ENCODE measurements around the gene SSX2IP.
"Not testable (repeated sequence)": the region's sequence is repeated elsewhere in the genome, so short reads cannot be mapped to it uniquely, and the experiment has no call there.

SSX2IP gene

GRCh38 chr1:84674705-84675104 is 15.6 kb downstream of the SSX2IP start:
- DNase-seq: no peak

DNA sequence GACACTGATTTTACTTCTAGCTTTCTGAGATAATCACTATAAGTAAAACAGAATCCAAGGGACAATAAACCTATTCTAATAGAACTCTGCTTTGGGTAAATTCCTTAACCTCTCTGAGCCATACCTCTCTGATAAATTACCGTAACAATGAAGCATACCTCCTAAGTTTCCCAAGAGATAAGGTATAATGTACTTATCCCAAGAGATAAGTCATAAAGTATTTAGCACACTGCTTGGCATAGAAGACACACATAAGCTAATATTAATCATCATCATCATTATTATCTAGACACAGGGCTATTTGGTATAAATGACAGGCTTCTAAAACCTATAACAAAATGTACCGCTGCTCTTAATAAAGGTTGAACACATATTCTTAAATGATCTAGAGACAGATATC is 16.2 kb downstream of the SSX2IP start:
- DNase-seq: no peak

- no peak for DNase-seq
Observed at GRCh38 chr1:84672080-84672854, 18.0 kb downstream of the SSX2IP start.

DNA sequence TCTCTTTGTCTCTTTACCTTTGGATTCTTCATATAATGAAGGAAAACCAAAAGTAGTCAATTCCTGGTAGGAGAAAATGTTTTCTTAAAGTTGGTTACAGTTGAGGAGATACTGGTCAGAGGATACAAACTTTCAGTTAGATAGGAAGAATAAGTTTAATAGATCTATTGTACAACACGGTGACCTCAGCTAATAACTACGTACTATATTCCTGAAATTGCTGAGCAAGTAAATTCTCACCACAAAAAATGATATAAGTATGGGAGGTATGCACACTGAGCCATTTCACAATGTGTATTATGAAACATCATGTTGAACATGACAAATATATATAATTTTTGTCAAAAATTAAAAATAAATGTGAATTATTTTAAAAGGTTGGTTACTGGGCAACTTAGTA is 20.4 kb downstream of the SSX2IP start:
- DNase-seq: no peak

DNA sequence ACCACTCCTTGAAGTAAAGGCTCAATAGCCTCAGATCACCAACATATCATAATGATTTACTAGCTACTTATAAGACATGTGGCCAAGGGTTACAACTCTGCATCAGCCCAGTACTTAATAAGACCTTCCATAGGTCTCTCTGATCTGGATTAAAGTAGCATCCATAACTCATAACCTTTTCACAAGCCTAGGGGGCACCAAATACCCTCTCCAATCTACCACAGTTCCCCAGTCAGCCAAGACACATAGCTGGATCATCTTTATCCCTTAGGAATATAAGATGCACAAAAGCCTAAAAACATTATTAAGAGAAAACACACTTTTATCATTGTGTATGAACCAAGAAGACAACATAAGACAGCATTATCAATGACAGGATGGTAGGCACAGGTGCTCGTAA is 22.1 kb downstream of the SSX2IP start:
- DNase-seq: no peak

DNA sequence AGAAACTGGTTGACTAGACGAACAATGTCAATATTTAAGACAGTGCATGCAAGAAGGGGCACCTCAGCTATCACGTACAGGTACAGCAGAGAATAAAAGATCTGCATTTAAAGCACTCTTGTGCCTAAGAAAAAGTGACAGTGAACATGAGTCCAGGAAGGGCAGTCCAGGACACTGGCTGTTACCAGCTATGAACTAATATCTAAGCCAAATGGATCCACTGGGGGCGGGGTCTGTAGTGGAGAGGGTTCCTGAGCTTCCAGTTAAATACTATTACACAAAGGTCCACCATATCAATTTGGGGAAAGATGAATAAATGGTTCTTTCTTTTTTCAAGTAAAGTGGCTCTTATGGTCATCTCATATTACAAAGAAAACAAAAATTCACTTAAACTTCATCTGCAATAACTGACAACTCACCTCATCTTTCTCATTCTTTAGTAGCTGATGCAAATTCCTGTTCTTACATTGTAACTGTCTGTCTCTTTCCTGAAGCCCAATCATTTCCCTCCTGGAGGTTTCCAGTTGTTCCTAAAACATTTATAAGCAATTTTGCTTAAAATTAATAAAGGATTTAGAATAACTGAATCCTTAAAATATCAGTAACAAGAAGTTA is 24.5 kb downstream of the SSX2IP start:
- no peak for DNase-seq

GRCh38 chr1:84653130-84653677 is 37.1 kb downstream of the SSX2IP start:
- DNase-seq: no peak

- DNase-seq: no peak
Observed at GRCh38 chr1:84644472-84644871, 45.8 kb downstream of the SSX2IP start.

DNA sequence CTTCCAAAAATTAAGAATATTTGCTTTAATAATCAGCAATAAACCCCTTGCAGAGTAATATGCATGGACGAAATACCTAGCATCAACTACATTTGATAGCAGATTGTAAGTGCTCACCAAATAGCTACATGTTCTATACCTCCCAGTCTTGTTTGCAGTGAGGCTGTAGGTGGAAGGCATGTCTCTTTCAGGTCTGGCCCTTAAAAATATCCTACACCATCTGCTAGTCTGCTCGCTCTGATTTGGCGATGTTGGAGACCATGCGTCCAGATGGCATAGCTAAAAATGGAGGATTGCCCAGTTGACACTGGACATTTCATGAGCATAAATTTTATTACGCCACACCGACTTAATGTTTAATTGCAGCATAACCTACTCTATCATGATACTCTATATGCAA is 47.1 kb downstream of the SSX2IP start:
- no peak for DNase-seq

- no peak for DNase-seq
Observed at GRCh38 chr1:84642774-84643173, 47.5 kb downstream of the SSX2IP start.

DNA sequence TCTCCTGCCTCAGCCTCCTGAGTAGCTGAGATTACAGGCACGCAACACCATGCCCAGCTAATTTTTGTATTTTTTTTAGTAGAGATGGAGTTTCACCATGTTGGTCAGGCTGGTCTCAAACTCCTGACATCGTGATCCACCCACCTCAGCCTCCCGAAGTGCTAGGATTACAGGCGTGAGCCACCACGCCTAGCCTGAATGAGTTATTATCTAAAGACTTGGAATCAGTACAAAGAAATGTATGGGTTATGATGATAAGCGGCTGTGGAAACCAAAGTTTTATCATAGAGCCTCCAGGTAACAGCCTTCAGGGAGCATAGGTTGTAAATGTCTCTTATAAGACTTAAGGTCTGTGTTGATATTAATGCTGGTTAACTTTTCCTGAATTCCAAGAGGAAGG is 50.5 kb downstream of the SSX2IP start:
- DNase-seq: not testable (repeated sequence)

DNA sequence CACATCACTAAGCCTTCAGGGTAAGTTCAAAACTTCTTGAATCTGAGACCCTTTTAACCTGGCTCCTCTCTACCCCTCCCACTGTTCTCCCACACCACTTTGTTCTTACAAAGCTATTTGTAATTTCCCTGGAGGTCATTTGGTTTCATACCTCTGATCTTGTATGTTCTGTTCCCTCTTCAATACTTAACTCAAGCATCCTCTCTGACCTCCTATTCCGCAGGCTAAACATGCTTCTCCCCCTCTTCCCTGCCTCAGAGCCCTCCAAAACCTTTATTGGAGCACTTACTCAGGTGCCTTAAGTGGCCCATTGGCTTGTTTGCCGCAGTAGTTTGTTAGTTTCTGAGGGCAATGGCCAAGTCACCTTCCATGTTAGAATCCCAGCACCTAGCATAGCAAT is 54.8 kb downstream of the SSX2IP start:
- no peak for DNase-seq

DNA sequence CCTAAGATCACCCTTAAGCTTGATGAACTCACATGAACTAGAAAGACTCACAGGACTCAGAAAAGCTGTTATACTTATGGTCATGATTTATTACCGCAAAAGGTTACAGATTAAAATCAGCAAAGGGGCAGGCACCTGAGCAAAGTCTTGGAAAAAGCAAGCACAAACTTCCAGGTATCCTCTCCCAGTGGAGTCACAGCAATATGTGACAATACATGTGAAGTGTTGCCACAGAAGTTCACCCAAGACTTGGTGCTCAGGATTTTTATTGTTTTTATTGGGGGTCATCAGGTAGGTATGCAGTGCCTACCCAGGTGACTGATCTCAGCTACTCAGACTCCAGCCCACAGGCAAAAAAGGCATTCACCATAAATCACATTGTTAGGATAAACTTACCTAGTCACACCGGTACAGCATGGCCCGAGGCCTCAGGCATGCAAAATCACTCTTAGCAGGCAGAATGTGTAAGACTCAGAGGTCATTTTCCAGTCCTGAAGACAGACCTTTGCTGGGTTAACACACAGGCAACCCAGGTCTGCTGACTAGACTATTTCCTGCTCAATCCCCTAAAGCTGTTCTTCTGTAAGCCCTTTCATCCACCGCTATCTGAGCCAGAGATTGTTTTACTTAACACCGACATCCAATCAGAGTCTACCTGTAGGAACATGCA is 55.6 kb downstream of the SSX2IP start:
- no peak for DNase-seq

DNA sequence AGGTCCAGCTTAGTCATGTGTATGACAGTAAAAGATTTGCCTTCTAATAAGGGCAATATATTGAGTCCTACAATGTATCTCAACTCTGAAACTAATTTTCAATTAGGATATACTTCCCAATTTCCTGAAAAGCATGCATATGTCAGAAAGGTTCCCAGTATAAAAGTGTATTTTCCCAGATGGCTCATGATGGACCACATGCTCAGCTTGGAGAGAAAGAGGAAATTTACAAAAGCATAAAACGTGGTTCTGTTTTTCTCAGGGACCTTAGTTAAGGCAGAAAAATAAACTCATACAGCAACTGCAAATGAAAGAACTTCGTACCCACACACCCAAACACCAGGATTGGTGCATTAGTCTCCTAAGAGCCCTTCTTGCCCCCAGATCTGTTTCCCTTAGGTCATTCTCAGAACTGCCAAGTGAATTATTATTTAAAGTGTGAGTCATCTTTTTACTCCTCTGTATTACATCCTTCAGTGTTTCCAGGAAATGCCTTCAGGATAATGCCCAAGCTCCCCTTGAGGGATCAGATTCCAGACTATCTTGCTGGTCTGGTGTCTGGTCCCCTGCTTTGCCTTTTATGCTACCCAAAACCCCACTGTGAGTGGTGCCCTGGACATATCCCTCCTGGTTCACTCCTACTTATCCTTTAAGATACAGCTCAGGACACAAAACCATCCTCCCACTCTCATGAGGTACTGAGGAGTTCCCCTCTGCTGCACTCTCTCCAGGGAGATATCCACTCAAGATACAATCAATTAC is 57.4 kb downstream of the SSX2IP start:
- no peak for DNase-seq

DNA sequence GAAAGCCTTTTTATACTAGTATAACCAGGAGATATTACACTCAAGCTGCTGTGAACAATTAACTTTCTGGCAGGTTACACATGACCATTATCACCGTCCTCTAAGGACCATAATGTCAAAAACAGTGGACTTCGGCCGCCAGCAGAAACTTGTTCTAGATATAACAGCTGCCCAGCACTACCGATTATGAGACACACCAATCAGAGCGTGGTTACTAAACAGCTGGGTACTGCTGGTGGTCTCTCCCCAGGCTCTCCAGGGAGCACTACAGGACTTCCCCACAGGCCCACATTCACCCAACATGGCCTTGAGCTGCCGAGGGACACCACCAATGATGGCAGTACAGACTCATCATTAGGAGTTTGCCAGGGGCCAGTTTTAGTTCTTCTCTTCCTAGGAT is 58.1 kb downstream of the SSX2IP start:
- DNase-seq: no peak

DNA sequence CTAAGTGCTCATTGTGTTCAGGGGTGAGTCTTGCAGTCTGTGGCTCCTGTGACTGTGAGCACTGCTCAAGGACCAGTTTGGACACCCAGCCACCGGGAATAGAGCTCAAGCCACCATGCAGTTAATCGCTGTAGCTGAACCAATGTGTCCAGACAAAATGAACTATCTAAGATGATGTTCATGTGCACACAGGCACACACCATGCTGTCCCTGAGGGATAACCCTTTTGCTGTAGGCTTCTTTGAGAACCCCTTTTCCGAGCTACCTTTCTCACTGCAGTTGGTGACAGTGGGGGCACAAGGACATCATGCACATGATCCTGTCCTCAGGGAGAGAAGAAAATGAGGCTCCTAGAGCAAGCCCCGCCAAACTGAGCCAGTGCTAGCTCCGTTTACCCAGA is 65.4 kb downstream of the SSX2IP start:
- DNase-seq: no peak

DNA sequence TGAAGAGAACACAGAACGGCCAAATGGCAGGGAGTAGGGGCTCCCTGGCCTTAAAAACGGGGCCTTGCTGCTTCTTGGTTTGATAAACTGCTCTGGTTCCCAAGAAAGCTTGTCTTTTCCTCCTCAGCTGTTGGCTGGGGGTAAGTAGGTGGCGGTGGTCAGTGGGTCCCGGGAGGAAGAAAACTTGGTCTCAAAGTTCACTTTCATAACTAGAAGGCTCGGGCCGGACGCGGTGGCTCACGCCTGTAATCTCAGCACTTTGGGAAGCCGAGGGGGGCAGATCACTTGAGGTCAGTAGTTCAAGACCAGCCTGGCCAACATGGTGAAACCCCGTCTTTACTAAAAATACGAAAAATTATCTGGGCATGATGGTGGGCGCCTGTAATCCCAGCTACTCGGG is 68.7 kb downstream of the SSX2IP start:
- DNase-seq: no peak

GRCh38 chr1:84620720-84621313 is 69.4 kb downstream of the SSX2IP start:
- peak; percentile 61 for DNase-seq

- peak; percentile 68 for DNase-seq
Observed at GRCh38 chr1:84619383-84620102, 70.7 kb downstream of the SSX2IP start.

- no peak for DNase-seq
Observed at GRCh38 chr1:84617349-84617748, 72.9 kb downstream of the SSX2IP start.

DNA sequence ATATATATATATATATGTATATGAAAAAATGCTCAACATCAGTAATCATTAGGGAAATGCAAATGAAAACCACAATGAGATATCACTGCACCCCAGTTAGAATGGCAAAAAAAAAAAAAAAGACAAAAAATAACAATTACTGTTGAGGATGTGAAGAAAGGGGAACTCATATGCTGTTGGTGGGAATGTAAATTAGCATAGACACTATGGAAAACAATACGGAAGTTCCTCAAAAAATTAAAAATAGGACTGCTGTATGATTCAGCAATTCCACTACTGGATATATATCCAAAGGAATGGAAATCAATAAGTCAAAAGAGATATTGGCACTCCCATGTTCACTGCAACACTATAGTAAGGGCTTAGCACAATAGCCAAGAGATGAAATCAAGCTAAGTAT is 74.5 kb downstream of the SSX2IP start:
- no peak for DNase-seq

- no peak for DNase-seq
Observed at GRCh38 chr1:84613887-84614286, 76.4 kb downstream of the SSX2IP start.

Measured in NCI-H2081 treated with DMSO at 0.1 percent for 48 hours (cell line).